ENCODE measurements around the gene THTPA.

The THTPA gene

GRCh38 chr14:23518709-23519108, 37.4 kb upstream of the THTPA start:
- H3K4me1 ChIP-seq (ENCODE audit: insufficient read depth, low read length) = no peaks in the 10 kb centered on the region
- H3K4me3 ChIP-seq (ENCODE audit: low read depth in 1 of 2, low read length in 2 of 2) = no peak overlapping the region
- no peak overlapping the region for H3K27ac ChIP-seq (ENCODE audit: low read length)
- no peaks in the 10 kb centered on the region for H3K9me3 ChIP-seq (ENCODE audit: insufficient read depth, low read length, severe bottlenecking)
- H3K79me2 ChIP-seq (ENCODE audit: insufficient read depth, low read length) = no peaks in the 10 kb centered on the region
- no peaks in the 10 kb centered on the region for H3K27me3 ChIP-seq (ENCODE audit: insufficient read depth, low read length, poor library complexity)
- DNase-seq (no peak), ATAC-seq (ENCODE audit: insufficient read depth, low read depth) (no peak)
- no peak for TF ChIP-seq CTCF (IDR thresholded peaks at IDR 0.05; ENCODE audit: borderline replicate concordance, extremely low read depth, low read length, poor library complexity, severe bottlenecking)
- TF ChIP-seq EZH2 (IDR thresholded peaks at IDR 0.05; ENCODE audit: borderline replicate concordance, low read depth, low read length, severe bottlenecking) = no peak
- H3K36me3 ChIP-seq (ENCODE audit: insufficient read depth, low read length) = no peaks in the 10 kb centered on the region
- H2AFZ ChIP-seq (ENCODE audit: low read depth, low read length) = no peak overlapping the region
- no peak overlapping the region for H3K9ac ChIP-seq (ENCODE audit: low read depth, low read length)
- no peak overlapping the region for H3K4me2 ChIP-seq (ENCODE audit: insufficient read depth, low read length)
- H4K20me1 ChIP-seq (ENCODE audit: insufficient read depth, low read length) = no peaks in the 10 kb centered on the region

- no peak overlapping the region for H3K9ac ChIP-seq (ENCODE audit: low read depth, low read length)
- no peak for DNase-seq
- no peaks in the 10 kb centered on the region for H3K36me3 ChIP-seq (ENCODE audit: insufficient read depth, low read length)
- H3K4me1 ChIP-seq (ENCODE audit: insufficient read depth, low read length) = no peaks in the 10 kb centered on the region
- no peaks in the 10 kb centered on the region for H3K27me3 ChIP-seq (ENCODE audit: insufficient read depth, low read length, poor library complexity)
- H4K20me1 ChIP-seq (ENCODE audit: insufficient read depth, low read length) = no peaks in the 10 kb centered on the region
- no peak for ATAC-seq (ENCODE audit: insufficient read depth, low read depth)
- no peak overlapping the region for H2AFZ ChIP-seq (ENCODE audit: low read depth, low read length)
- H3K4me2 ChIP-seq (ENCODE audit: insufficient read depth, low read length) = no peak overlapping the region
- H3K79me2 ChIP-seq (ENCODE audit: insufficient read depth, low read length) = no peaks in the 10 kb centered on the region
- H3K9me3 ChIP-seq (ENCODE audit: insufficient read depth, low read length, severe bottlenecking) = no peaks in the 10 kb centered on the region
- TF ChIP-seq CTCF (IDR thresholded peaks at IDR 0.05; ENCODE audit: borderline replicate concordance, extremely low read depth, low read length, poor library complexity, severe bottlenecking) = no peak
- no peak for TF ChIP-seq EZH2 (IDR thresholded peaks at IDR 0.05; ENCODE audit: borderline replicate concordance, low read depth, low read length, severe bottlenecking)
- H3K4me3 ChIP-seq (ENCODE audit: low read depth in 1 of 2, low read length in 2 of 2) = no peak overlapping the region
- no peak overlapping the region for H3K27ac ChIP-seq (ENCODE audit: low read length)
These were observed 35.1 kb upstream of the THTPA start for GRCh38 chr14:23520899-23521533.

- ATAC-seq (ENCODE audit: insufficient read depth, low read depth) = no peak
These were observed 34.1 kb upstream of the THTPA start for GRCh38 chr14:23521785-23522640.

More at GRCh38 chr14:23521785-23522640, 34.1 kb upstream of the THTPA start:
- Histone ChIP-seq H3K9ac (ENCODE audit: low read depth, low read length) (no peak overlapping the region), H4K20me1 (ENCODE audit: insufficient read depth, low read length) (no peaks in the 10 kb centered on the region), H3K27ac (ENCODE audit: low read length) (no peak overlapping the region), H3K79me2 (ENCODE audit: insufficient read depth, low read length) (no peaks in the 10 kb centered on the region), H3K4me3 (ENCODE audit: low read depth in 1 of 2, low read length in 2 of 2) (no peak overlapping the region), H3K4me2 (ENCODE audit: insufficient read depth, low read length) (no peak overlapping the region), H3K36me3 (ENCODE audit: insufficient read depth, low read length) (no peaks in the 10 kb centered on the region), H3K4me1 (ENCODE audit: insufficient read depth, low read length) (no peaks in the 10 kb centered on the region), H2AFZ (ENCODE audit: low read depth, low read length) (no peak overlapping the region), H3K27me3 (ENCODE audit: insufficient read depth, low read length, poor library complexity) (no peaks in the 10 kb centered on the region), H3K9me3 (ENCODE audit: insufficient read depth, low read length, severe bottlenecking) (no peaks in the 10 kb centered on the region)
- DNase-seq = no peak
- TF ChIP-seq EZH2 (IDR thresholded peaks at IDR 0.05; ENCODE audit: borderline replicate concordance, low read depth, low read length, severe bottlenecking) = no peak
- TF ChIP-seq CTCF (IDR thresholded peaks at IDR 0.05; ENCODE audit: borderline replicate concordance, extremely low read depth, low read length, poor library complexity, severe bottlenecking) = no peak

Data from DND-41 (cell line).